ENCODE measurements around the gene FMO4.
"Not testable (repeated sequence)": the region's sequence is repeated elsewhere in the genome, so short reads cannot be mapped to it uniquely, and the experiment has no call there.

FMO4 gene

DNA sequence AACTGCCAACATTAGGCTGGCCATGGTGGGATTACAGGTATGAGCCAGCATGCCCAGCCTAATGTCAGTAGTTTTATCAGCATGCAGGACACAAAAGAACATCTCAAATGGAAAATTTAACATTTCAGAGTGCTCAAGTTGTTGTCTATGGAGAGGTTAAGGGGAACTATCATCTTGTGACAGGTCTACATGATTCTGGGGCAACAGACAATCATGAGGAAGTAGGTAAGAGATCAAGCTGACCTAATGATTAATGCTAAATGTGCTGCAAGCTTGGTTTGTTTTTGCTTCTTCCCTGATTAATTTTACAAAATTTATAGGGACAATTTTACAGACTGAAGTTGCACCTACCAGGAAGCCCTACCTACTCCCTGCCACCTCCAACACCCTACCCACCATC, 36.6 kb downstream of the FMO4 start:
- Mint-ChIP-seq H3K27ac (no peak overlapping the region), H3K4me1 (no peaks in the 10 kb centered on the region), H3K36me3 (peaks cover 3 to 9% of the 10 kb centered on the region in 2 donors), H3K9me3 (peaks cover 11 to 12% of the 10 kb centered on the region in 2 donors), H3K4me3 (no peak overlapping the region), H3K27me3 (peaks cover 3 to 13% of the 10 kb centered on the region in 2 donors)
- DNase-seq (no peak), ATAC-seq (replicated peaks) (no peak)

DNA sequence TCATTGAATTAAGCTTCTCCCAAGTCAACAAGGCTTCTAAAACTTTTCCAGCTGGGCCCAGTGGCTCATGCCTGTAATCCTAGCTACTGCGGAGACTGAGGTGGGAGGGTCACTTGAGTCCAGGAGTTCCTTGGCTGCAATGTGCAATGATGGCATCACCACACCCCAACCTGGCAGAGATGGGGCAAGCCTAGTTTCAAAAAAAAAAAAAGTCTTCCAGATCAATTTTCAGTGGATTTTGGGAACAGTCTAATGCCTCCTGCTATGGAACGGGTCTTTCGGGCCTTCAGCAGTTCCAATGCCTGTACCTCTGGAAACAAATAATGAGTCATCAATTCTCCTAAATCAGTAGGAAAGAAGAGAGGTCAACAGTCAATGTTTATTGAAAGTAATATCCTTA, 38.0 kb downstream of the FMO4 start:
- DNase-seq: no peak
- no peak for ATAC-seq (replicated peaks)
- no peak overlapping the region for H3K27ac Mint-ChIP-seq
- no peaks in the 10 kb centered on the region for H3K4me1 Mint-ChIP-seq
- H3K27me3 Mint-ChIP-seq: peaks cover 3 to 13% of the 10 kb centered on the region in 2 donors
- peaks cover 3 to 5% of the 10 kb centered on the region in 2 donors for H3K9me3 Mint-ChIP-seq
- H3K36me3 Mint-ChIP-seq: peaks cover 0 to under 1% of the 10 kb centered on the region in 2 donors
- no peak overlapping the region for H3K4me3 Mint-ChIP-seq

DNA sequence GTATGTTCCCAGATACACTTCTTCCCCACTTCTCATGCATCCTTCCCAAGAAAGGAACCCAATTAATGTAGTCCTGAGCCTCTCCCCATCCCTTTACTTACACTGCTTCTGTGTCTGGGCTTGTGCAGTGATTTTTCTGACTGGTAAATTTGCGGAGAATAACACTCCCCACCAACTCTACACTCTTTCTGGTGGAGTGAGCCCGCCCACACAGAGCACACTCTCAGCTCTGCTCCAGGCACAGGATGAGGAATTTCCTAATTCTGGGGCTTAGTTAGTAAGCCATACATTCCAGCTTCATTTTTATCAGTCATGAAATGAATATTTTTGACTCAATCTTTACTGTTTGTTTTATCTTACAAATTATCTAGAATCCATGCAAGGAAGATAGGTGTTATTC, 38.6 kb downstream of the FMO4 start:
- Mint-ChIP-seq H3K27me3 (peaks cover 6 to 13% of the 10 kb centered on the region in 2 donors), H3K4me1 (no peaks in the 10 kb centered on the region), H3K27ac (no peak overlapping the region), H3K36me3 (no peaks in the 10 kb centered on the region), H3K4me3 (no peak overlapping the region), H3K9me3 (peaks cover 0 to 5% of the 10 kb centered on the region in 2 donors)
- DNase-seq (no peak), ATAC-seq (replicated peaks) (no peak)

DNA sequence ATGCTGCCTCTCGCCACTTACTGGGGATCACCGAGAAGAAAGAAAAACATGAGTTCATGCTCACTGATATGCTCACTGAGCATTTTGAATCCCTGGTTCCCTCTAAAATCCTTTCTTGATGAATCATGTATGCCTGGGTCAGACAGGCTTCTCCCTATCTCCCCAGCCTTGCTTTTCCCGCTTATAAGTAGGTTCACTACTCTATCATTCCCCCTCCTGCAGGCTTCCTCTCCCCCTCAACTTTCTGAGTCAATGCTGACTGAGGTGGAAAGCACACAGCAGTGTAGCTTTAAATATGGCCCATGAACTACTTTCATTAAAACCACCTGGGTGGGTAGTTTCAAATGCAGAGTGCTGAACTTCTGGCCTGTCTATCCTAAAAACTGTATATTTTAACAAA, 41.7 kb downstream of the FMO4 start:
- no peaks in the 10 kb centered on the region for H3K36me3 Mint-ChIP-seq
- H3K4me1 Mint-ChIP-seq: no peaks in the 10 kb centered on the region
- peaks cover 15 to 20% of the 10 kb centered on the region in 2 donors for H3K27me3 Mint-ChIP-seq
- DNase-seq (no peak), ATAC-seq (replicated peaks) (no peak)
- no peak overlapping the region for H3K27ac Mint-ChIP-seq
- H3K4me3 Mint-ChIP-seq: no peak overlapping the region
- H3K9me3 Mint-ChIP-seq: peaks cover 2 to 5% of the 10 kb centered on the region in 2 donors

DNA sequence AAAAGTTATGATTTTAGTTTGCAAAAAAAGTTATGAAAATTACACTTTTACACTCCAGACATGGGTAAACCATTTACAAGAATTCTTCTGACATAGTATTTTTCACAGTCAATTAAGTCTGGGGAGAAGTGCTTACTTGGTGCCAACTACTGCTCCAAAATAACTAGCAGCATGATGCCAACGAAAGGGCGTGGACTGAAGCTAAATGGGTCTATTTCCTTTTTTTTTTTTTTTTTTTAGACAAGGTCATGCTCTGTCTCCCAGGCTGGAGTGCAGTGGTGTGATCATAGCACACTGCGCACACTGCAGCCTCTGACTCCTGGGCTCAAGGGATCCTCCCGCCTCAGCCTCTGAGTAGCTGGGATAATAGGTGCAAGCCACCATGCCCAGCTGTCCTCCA, 43.2 kb downstream of the FMO4 start:
- DNase-seq: no peak
- H3K36me3 Mint-ChIP-seq: no peaks in the 10 kb centered on the region
- H3K4me3 Mint-ChIP-seq: no peak overlapping the region
- peaks cover 28 to 32% of the 10 kb centered on the region in 2 donors for H3K27me3 Mint-ChIP-seq
- peaks cover 5 to 8% of the 10 kb centered on the region in 2 donors for H3K9me3 Mint-ChIP-seq
- H3K27ac Mint-ChIP-seq: no peak overlapping the region
- H3K4me1 Mint-ChIP-seq: no peaks in the 10 kb centered on the region
- ATAC-seq (replicated peaks): no peak

DNA sequence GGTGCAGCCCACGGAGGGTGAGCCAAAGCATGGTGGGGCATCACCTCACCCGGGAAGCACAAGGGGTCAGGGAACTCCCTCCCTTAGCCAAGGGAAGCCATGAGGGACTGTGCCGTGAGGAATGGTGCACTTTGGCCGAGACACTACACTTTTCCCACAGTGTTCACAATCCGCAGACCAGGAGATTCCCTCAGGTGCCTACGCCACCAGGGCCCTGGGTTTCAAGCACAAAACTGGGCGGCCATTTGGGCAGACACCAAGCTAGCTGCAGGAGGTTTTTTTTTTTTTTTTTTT, 45.3 kb downstream of the FMO4 start:
- H3K27ac Mint-ChIP-seq; H3K4me1 Mint-ChIP-seq; H3K4me3 Mint-ChIP-seq; H3K36me3 Mint-ChIP-seq; DNase-seq; ATAC-seq (replicated peaks): not testable (repeated sequence)
- H3K27me3 Mint-ChIP-seq: peaks cover 29 to 31% of the 10 kb centered on the region in 2 donors
- peaks cover 9 to 21% of the 10 kb centered on the region in 2 donors for H3K9me3 Mint-ChIP-seq

DNA sequence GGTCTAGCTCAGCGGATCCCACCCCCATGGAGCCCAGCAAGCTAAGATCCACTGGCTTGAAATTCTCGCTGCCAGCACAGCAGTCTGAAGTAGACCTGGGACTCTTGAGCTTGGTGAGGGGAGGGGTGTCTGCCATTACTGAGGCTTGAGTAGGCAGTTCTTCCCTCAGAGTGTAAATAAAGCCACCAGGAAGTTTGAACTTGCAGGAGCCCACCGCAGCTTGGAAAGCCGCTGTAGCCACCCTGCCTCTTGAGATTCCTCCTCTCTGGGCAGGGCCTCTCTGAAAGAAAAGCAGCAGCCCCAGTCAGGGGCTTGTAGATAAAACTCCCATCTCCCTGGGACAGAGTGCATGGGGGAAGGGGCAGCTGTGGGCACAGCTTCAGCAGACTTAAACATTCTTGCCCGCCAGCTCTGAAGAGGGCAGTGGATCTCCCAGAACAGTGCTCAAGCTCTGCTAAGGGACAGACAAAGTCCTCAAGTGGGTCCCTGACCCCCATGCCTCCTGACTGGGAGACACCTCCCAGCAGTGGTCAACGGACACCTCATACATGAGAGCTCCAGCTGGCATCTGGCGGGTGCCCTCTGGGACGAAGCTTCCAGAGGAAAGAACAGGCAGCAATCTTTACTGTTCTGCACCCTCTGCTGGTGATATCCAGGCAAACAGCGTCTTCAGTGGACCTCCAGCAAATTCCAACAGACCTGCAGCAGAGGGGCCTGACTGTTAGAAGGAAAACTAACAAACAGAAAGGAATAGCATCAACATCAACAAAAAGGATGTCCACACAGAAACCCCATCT, 45.9 kb downstream of the FMO4 start:
- not testable (repeated sequence) for DNase-seq; ATAC-seq (replicated peaks)
- H3K27me3 Mint-ChIP-seq: peaks cover 29 to 31% of the 10 kb centered on the region in 2 donors

DNA sequence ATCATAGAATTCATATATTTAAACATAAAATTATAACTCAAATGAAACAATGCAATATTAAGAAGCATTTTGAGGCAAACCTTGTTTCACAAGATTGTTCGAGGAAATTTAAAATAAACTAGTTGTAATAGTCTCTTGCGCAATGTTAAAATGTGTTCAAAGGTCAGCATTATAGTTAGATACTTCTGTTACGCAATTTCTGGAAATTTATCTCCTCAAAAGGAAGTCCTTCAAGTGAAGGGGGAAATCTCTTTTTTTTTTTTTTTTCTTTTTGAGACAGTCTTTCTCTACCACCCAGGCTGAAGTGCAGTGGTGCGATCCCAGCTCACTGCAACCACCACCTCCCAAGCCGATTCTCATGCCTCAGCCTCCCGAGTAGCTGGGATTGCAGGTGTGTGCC, 52.1 kb downstream of the FMO4 start:
- ATAC-seq (replicated peaks): no peak
- no peak overlapping the region for H3K27ac Mint-ChIP-seq
- no peaks in the 10 kb centered on the region for H3K36me3 Mint-ChIP-seq
- no peak for DNase-seq
- H3K4me1 Mint-ChIP-seq: no peaks in the 10 kb centered on the region
- H3K9me3 Mint-ChIP-seq: peaks cover 10 to 25% of the 10 kb centered on the region in 2 donors
- H3K4me3 Mint-ChIP-seq: no peak overlapping the region
- peaks cover 10 to 14% of the 10 kb centered on the region in 2 donors for H3K27me3 Mint-ChIP-seq

More for the DNA sequence above, 45.9 kb downstream of the FMO4 start:
- H3K36me3 Mint-ChIP-seq, H3K4me3 Mint-ChIP-seq, H3K27ac Mint-ChIP-seq, H3K4me1 Mint-ChIP-seq: not testable (repeated sequence)
- H3K9me3 Mint-ChIP-seq: peaks cover 9 to 21% of the 10 kb centered on the region in 2 donors

DNA sequence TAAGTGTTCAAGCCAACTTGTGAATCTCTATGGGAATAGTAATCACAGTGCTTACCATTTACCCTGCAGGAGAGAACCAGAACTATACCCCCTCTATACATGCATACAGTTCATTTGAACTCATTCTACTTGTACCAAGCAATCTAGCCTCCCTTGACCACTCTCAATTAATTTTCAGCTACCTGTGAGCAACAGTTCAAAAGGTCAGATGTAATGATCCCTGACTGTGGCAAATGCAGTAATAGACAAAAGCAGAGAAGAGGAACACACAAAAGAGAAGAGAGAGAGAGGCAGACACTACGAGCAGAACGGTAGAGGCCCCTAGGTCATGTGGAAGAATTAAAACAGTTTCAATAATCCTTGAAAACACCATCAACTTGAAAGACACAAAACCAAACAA, 52.8 kb downstream of the FMO4 start:
- ATAC-seq (replicated peaks): peak in 1 of 2 donors; percentile 29

DNA sequence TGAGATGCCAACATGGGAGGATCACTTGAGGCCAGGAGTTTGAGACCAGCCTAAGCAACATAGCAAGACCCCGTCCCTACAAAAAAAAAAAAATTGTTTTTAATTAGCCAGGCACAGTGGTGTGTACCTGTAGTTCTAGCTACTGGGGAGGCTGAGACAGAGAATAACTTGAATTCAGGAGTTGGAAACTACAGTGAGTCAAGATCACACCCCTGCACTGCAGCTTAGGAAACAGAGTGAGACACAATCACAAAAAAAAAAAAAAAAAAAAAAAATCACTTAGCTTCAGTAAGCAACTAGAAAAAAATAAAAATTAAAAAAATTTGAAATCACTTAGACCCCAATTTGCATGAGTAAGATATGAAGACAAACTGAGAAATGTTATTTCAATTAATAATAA, 53.5 kb downstream of the FMO4 start:
- H3K4me3 Mint-ChIP-seq: no peak overlapping the region
- H3K36me3 Mint-ChIP-seq: no peaks in the 10 kb centered on the region
- DNase-seq (no peak), ATAC-seq (replicated peaks) (no peak)
- H3K27ac Mint-ChIP-seq: no peak overlapping the region
- H3K27me3 Mint-ChIP-seq: peaks cover 0 to 4% of the 10 kb centered on the region in 2 donors
- H3K9me3 Mint-ChIP-seq: peaks cover 5 to 18% of the 10 kb centered on the region in 2 donors
- no peaks in the 10 kb centered on the region for H3K4me1 Mint-ChIP-seq

More for the DNA sequence above, 52.8 kb downstream of the FMO4 start:
- Mint-ChIP-seq H3K27me3 (peaks cover 4 to 10% of the 10 kb centered on the region in 2 donors), H3K27ac (no peak overlapping the region), H3K4me3 (no peak overlapping the region), H3K9me3 (peaks cover 10 to 23% of the 10 kb centered on the region in 2 donors), H3K36me3 (no peaks in the 10 kb centered on the region), H3K4me1 (no peaks in the 10 kb centered on the region)
- no peak for DNase-seq

DNA sequence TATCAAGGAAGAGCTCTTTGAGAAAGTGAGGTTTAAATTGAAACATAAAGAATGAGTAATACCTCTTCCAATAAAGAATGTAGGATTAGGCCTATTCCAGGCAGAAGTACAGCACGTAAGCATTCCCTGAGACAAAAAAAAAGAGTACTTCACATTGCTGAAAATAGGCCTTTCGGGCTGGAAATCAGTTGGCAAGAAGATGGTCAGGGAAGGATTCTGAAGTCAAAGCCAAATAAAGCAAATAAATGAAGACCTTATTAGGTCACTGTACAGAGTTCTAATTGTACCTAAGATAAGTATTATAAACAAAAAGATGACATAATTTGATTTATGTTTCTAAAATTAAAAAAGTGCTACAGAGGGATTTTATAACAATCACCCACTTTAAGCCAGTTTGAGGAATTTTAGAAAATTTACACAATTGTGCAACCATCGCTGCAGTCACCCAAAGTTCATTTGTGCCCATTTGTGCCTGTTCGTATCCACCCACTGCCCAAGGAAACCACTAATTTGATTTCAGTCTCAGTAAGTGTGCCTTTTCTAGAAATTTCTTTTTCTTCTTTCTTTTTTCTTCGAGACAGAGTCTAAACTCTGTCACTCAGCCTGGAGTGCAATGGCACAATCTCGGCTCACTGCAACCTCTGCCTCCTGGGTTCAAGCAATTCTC, 58.6 kb downstream of the FMO4 start:
- Mint-ChIP-seq H3K4me3 (no peak overlapping the region), H3K36me3 (no peaks in the 10 kb centered on the region), H3K27ac (no peak overlapping the region), H3K4me1 (no peaks in the 10 kb centered on the region), H3K27me3 (no peaks in the 10 kb centered on the region), H3K9me3 (peaks cover 13% of the 10 kb centered on the region in 2 donors)
- DNase-seq: no peak
- ATAC-seq (replicated peaks): no peak

DNA sequence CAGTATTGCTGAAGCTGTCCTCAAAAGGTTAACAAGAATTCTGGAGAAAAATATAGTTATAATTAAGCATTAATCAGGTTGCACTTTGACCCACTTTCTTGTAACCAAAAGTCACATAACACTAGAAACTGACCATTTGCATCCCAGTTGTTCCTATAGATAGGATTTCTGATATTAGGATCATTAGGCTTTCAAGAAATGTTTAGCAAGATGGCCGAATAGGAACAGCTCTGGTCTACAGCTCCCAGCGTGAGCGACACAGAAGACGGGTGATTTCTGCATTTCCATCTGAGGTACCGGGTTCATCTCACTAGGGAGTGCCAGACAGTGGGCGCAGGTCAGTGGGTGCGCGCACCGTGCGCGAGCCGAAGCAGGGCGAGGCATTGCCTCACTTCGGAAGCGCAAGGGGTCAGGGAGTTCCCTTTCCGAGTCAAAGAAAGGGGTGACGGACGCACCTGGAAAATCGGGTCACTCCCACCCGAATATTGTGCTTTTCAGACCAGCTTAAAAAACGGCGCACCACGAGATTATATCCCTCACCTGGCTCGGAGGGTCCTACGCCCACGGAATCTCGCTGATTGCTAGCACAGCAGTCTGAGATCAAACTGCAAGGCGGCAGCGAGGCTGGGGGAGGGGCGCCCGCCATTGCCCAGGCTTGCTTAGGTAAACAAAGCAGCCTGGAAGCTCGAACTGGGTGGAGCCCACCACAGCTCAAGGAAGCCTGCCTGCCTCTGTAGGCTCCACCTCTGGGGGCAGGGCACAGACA, 59.6 kb downstream of the FMO4 start:
- H3K36me3 Mint-ChIP-seq; H3K4me3 Mint-ChIP-seq; H3K27ac Mint-ChIP-seq; ATAC-seq (replicated peaks); H3K27me3 Mint-ChIP-seq; DNase-seq; H3K4me1 Mint-ChIP-seq: not testable (repeated sequence)
- H3K9me3 Mint-ChIP-seq: peaks cover 13 to 14% of the 10 kb centered on the region in 2 donors

DNA sequence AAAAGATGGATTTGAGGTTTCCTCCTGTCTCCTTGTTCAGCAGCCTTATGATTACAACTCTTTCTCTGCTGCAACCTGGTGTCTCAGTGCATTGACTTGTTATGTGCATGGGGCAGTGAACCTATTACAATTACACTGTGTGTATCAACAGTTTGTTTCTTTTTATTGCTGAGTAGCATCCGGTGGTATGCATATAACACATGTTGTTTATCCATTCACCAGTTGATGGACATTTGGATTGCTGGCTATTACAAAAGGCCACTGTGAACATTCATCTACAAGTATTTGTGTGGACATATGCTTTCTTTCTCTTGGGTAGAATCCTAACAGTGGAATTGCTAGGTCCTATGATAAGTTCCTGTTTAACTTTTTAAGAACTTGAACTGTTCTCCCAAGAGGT, 65.9 kb downstream of the FMO4 start:
- H3K27ac Mint-ChIP-seq: no peak overlapping the region
- DNase-seq: no peak
- no peak for ATAC-seq (replicated peaks)

DNA sequence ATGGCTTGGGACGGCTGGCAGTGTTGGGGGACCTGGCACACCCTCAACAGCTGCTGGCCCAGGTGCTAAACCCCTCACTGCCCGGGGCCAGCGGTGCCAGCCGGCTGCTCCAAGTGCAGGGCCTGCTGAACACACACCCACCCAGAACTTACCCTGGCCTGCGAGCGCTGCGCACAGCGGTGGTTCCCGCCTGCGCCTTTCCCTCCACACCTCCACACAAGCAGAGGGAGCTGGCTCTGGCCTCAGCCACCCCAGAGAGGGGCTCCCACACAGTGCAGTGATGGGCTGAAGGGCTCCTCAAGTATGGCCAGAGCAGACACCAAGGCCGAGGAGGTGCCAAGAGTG, 67.9 kb downstream of the FMO4 start:
- H3K4me1 Mint-ChIP-seq: no peaks in the 10 kb centered on the region
- H3K9me3 Mint-ChIP-seq: peaks cover 11 to 12% of the 10 kb centered on the region in 2 donors
- no peak for DNase-seq
- no peaks in the 10 kb centered on the region for H3K27me3 Mint-ChIP-seq
- ATAC-seq (replicated peaks): no peak
- H3K36me3 Mint-ChIP-seq: no peaks in the 10 kb centered on the region
- H3K27ac Mint-ChIP-seq: no peak overlapping the region
- no peak overlapping the region for H3K4me3 Mint-ChIP-seq

More for the DNA sequence above, 65.9 kb downstream of the FMO4 start:
- Mint-ChIP-seq H3K4me3 (no peak overlapping the region), H3K4me1 (no peaks in the 10 kb centered on the region), H3K9me3 (peaks cover 17 to 20% of the 10 kb centered on the region in 2 donors), H3K36me3 (no peaks in the 10 kb centered on the region), H3K27me3 (no peaks in the 10 kb centered on the region)
